ENCODE measurements around the gene HIVEP1.
"Not testable (repeated sequence)": the region's sequence is repeated elsewhere in the genome, so short reads cannot be mapped to it uniquely, and the experiment has no call there.

The HIVEP1 gene

GRCh38 chr6:12151433-12151820 is 139.3 kb downstream of the HIVEP1 start:
- H3K9ac ChIP-seq (ENCODE audit: low read length), result no peak overlapping the region
- no peak overlapping the region for H2AFZ ChIP-seq (ENCODE audit: low read depth, low read length)
- TF ChIP-seq EZH2phosphoT487 (IDR thresholded peaks at IDR 0.05; ENCODE audit: low read depth), result no peak
- TF ChIP-seq, protein P1, sequence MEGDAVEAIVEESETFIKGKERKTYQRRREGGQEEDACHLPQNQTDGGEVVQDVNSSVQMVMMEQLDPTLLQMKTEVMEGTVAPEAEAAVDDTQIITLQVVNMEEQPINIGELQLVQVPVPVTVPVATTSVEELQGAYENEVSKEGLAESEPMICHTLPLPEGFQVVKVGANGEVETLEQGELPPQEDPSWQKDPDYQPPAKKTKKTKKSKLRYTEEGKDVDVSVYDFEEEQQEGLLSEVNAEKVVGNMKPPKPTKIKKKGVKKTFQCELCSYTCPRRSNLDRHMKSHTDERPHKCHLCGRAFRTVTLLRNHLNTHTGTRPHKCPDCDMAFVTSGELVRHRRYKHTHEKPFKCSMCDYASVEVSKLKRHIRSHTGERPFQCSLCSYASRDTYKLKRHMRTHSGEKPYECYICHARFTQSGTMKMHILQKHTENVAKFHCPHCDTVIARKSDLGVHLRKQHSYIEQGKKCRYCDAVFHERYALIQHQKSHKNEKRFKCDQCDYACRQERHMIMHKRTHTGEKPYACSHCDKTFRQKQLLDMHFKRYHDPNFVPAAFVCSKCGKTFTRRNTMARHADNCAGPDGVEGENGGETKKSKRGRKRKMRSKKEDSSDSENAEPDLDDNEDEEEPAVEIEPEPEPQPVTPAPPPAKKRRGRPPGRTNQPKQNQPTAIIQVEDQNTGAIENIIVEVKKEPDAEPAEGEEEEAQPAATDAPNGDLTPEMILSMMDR (IDR thresholded peaks at IDR 0.05; ENCODE audit: low read depth, low read length), result no peak
- H3K4me2 ChIP-seq (ENCODE audit: low read length), result no peak overlapping the region
- 0 out of 2 replicates have a peak, but pooled peaks cover 5% of the 10 kb centered on the region for H4K20me1 ChIP-seq (ENCODE audit: insufficient read depth, low read length)
- H3K27me3 ChIP-seq (ENCODE audit: low read depth, low read length), result no peaks in the 10 kb centered on the region
- peaks cover 23% of the 10 kb centered on the region for H3K4me1 ChIP-seq (ENCODE audit: low read length)
- no peaks in the 10 kb centered on the region for H3K9me3 ChIP-seq (ENCODE audit: insufficient read depth, low read length)
- no peaks in the 10 kb centered on the region for H3K79me2 ChIP-seq (ENCODE audit: low read length)
- H3K4me3 ChIP-seq (ENCODE audit: low read length), result no peak overlapping the region
- H3K27ac ChIP-seq (ENCODE audit: low read length), result no peak overlapping the region
- H3K36me3 ChIP-seq (replicated peaks; ENCODE audit: low read depth, low read length), result no peaks in the 10 kb centered on the region

- Histone ChIP-seq H3K4me1 (ENCODE audit: low read length) (peaks cover 23% of the 10 kb centered on the region), H4K20me1 (ENCODE audit: insufficient read depth, low read length) (0 out of 2 replicates have a peak, but pooled peaks cover 5% of the 10 kb centered on the region), H3K36me3 (replicated peaks; ENCODE audit: low read depth, low read length) (no peaks in the 10 kb centered on the region), H3K79me2 (ENCODE audit: low read length) (no peaks in the 10 kb centered on the region), H3K27me3 (ENCODE audit: low read depth, low read length) (no peaks in the 10 kb centered on the region), H3K9ac (ENCODE audit: low read length) (no peak overlapping the region), H3K4me3 (ENCODE audit: low read length) (no peak overlapping the region), H2AFZ (ENCODE audit: low read depth, low read length) (no peak overlapping the region), H3K9me3 (ENCODE audit: insufficient read depth, low read length) (no peaks in the 10 kb centered on the region), H3K27ac (ENCODE audit: low read length) (no peak overlapping the region), H3K4me2 (ENCODE audit: low read length) (no peak overlapping the region)
- TF ChIP-seq EZH2phosphoT487 (IDR thresholded peaks at IDR 0.05; ENCODE audit: low read depth), result no peak
- TF ChIP-seq, protein P1 (IDR thresholded peaks at IDR 0.05; ENCODE audit: low read depth, low read length), result no peak
Observed at GRCh38 chr6:12152023-12152970, 140.2 kb downstream of the HIVEP1 start.

GRCh38 chr6:12155769-12156168 is 143.7 kb downstream of the HIVEP1 start:
- H3K27ac ChIP-seq (ENCODE audit: low read length); H2AFZ ChIP-seq (ENCODE audit: low read depth, low read length); H3K4me1 ChIP-seq (ENCODE audit: low read length); H3K27me3 ChIP-seq (ENCODE audit: low read depth, low read length); H3K79me2 ChIP-seq (ENCODE audit: low read length); H3K4me3 ChIP-seq (ENCODE audit: low read length); H3K4me2 ChIP-seq (ENCODE audit: low read length); H4K20me1 ChIP-seq (ENCODE audit: insufficient read depth, low read length); H3K36me3 ChIP-seq (replicated peaks; ENCODE audit: low read depth, low read length); H3K9me3 ChIP-seq (ENCODE audit: insufficient read depth, low read length); H3K9ac ChIP-seq (ENCODE audit: low read length): not testable (repeated sequence)

GRCh38 chr6:12158686-12159415 is 146.7 kb downstream of the HIVEP1 start:
- Histone ChIP-seq H3K4me2 (ENCODE audit: low read length) (no peak overlapping the region), H3K9ac (ENCODE audit: low read length) (no peak overlapping the region), H3K27me3 (ENCODE audit: low read depth, low read length) (no peaks in the 10 kb centered on the region), H3K27ac (ENCODE audit: low read length) (no peak overlapping the region), H3K9me3 (ENCODE audit: insufficient read depth, low read length) (no peaks in the 10 kb centered on the region), H4K20me1 (ENCODE audit: insufficient read depth, low read length) (no peaks in the 10 kb centered on the region), H3K79me2 (ENCODE audit: low read length) (no peaks in the 10 kb centered on the region), H3K36me3 (replicated peaks; ENCODE audit: low read depth, low read length) (peaks cover 6% of the 10 kb centered on the region), H2AFZ (ENCODE audit: low read depth, low read length) (no peak overlapping the region), H3K4me3 (ENCODE audit: low read length) (no peak overlapping the region), H3K4me1 (ENCODE audit: low read length) (no peaks in the 10 kb centered on the region)
- no peak for TF ChIP-seq EZH2phosphoT487 (IDR thresholded peaks at IDR 0.05; ENCODE audit: low read depth)
- TF ChIP-seq, protein P1 (IDR thresholded peaks at IDR 0.05; ENCODE audit: low read depth, low read length), result no peak
